ENCODE measurements around the gene SAMD11. TPM values are rescaled to one million over a fixed set of nuclear protein-coding genes. Genes with fewer than 3 reads are reported as not detected.
A peak's percentile ranks its signal among the peaks of the same experiment; 100 is the strongest.

The SAMD11 gene
- total and polyA plus RNA-seq, 2 of the 13 experiments (the other 11 are each of a cell fraction or from before 2014, with no cell fraction given): 0.11 TPM; not detected in 1

DNA sequence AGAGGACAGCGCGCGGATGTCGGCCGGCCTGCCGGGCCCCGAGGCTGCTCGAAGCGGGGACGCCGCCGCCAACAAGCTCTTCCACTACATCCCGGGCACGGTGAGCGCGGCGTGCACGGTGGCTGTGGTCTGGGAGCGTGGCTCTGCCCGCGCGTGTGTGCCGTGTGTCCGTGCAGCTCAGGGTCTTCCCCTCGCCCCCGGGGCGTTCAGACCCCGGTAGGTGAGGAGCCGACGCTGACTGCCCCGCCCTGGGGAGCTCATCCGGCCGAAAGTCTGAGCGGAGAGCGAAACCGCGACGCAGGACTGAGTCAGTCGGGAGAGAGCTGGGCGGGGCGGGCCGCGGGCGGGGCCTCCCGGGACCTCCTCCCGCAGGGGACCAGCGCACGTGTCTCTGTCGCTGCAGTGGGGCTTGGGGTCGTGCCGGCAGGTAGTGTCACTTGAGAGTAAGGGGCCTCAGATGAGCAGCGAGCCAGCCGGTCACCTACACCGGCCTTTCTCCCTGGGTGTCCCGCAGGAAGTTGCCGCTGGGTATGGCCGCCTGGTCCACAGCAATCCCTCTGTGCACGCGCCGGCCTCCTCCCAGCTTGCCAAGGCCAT lies 43.1 kb downstream of the SAMD11 start (continued):
- 0 out of 2 replicates have a peak, but pooled peaks have one; percentile 16 for TF ChIP-seq MTA1 (CRISPR knock-in tag; IDR thresholded peaks at IDR 0.05; ENCODE audit: borderline replicate concordance)
- no peak for TF ChIP-seq SRF (IDR thresholded peaks at IDR 0.05; ENCODE audit: low read depth, low read length)
- TF ChIP-seq MIER3 (CRISPR knock-in tag; IDR thresholded peaks at IDR 0.05; ENCODE audit: borderline replicate concordance): 0 out of 2 replicates have a peak, but pooled peaks have one; percentile 16
- no peak for TF ChIP-seq ZKSCAN1 (IDR thresholded peaks at IDR 0.05; ENCODE audit: low read length)
- TF ChIP-seq ZNF253 (CRISPR knock-in tag; IDR thresholded peaks at IDR 0.05; ENCODE audit: borderline replicate concordance): no peak
- no peak for TF ChIP-seq ZNF879 (CRISPR knock-in tag; IDR thresholded peaks at IDR 0.05)
- TF ChIP-seq ZNF7 (CRISPR knock-in tag; IDR thresholded peaks at IDR 0.05): no peak
- TF ChIP-seq HDAC1 (CRISPR knock-in tag; IDR thresholded peaks at IDR 0.05): 0 out of 2 replicates have a peak, but pooled peaks have one; percentile 28
- peak; percentile 70; the same call in 1 of the 2 replicates for TF ChIP-seq CCDC6 (CRISPR knock-in tag; IDR thresholded peaks at IDR 0.05)
- no peak for TF ChIP-seq HNF4A (CRISPR knock-in tag; IDR thresholded peaks at IDR 0.05)
- TF ChIP-seq, protein P1, sequence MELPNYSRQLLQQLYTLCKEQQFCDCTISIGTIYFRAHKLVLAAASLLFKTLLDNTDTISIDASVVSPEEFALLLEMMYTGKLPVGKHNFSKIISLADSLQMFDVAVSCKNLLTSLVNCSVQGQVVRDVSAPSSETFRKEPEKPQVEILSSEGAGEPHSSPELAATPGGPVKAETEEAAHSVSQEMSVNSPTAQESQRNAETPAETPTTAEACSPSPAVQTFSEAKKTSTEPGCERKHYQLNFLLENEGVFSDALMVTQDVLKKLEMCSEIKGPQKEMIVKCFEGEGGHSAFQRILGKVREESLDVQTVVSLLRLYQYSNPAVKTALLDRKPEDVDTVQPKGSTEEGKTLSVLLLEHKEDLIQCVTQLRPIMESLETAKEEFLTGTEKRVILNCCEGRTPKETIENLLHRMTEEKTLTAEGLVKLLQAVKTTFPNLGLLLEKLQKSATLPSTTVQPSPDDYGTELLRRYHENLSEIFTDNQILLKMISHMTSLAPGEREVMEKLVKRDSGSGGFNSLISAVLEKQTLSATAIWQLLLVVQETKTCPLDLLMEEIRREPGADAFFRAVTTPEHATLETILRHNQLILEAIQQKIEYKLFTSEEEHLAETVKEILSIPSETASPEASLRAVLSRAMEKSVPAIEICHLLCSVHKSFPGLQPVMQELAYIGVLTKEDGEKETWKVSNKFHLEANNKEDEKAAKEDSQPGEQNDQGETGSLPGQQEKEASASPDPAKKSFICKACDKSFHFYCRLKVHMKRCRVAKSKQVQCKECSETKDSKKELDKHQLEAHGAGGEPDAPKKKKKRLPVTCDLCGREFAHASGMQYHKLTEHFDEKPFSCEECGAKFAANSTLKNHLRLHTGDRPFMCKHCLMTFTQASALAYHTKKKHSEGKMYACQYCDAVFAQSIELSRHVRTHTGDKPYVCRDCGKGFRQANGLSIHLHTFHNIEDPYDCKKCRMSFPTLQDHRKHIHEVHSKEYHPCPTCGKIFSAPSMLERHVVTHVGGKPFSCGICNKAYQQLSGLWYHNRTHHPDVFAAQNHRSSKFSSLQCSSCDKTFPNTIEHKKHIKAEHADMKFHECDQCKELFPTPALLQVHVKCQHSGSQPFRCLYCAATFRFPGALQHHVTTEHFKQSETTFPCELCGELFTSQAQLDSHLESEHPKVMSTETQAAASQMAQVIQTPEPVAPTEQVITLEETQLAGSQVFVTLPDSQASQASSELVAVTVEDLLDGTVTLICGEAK (IDR thresholded peaks at IDR 0.05): no peak
- TF ChIP-seq, protein P1 (CRISPR knock-in tag; IDR thresholded peaks at IDR 0.05): no peak
- 0 out of 2 replicates have a peak, but pooled peaks have one; percentile 18 for TF ChIP-seq ZSCAN21 (CRISPR knock-in tag; IDR thresholded peaks at IDR 0.05; ENCODE audit: borderline replicate concordance)
- TF ChIP-seq, protein P2, sequence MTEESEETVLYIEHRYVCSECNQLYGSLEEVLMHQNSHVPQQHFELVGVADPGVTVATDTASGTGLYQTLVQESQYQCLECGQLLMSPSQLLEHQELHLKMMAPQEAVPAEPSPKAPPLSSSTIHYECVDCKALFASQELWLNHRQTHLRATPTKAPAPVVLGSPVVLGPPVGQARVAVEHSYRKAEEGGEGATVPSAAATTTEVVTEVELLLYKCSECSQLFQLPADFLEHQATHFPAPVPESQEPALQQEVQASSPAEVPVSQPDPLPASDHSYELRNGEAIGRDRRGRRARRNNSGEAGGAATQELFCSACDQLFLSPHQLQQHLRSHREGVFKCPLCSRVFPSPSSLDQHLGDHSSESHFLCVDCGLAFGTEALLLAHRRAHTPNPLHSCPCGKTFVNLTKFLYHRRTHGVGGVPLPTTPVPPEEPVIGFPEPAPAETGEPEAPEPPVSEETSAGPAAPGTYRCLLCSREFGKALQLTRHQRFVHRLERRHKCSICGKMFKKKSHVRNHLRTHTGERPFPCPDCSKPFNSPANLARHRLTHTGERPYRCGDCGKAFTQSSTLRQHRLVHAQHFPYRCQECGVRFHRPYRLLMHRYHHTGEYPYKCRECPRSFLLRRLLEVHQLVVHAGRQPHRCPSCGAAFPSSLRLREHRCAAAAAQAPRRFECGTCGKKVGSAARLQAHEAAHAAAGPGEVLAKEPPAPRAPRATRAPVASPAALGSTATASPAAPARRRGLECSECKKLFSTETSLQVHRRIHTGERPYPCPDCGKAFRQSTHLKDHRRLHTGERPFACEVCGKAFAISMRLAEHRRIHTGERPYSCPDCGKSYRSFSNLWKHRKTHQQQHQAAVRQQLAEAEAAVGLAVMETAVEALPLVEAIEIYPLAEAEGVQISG (CRISPR knock-in tag; IDR thresholded peaks at IDR 0.05): peak; percentile 37; the same call in 1 of the 2 replicates
- TF ChIP-seq ZNF577 (CRISPR knock-in tag; IDR thresholded peaks at IDR 0.05; ENCODE audit: borderline replicate concordance, low read depth): no peak
- TF ChIP-seq, protein P3, sequence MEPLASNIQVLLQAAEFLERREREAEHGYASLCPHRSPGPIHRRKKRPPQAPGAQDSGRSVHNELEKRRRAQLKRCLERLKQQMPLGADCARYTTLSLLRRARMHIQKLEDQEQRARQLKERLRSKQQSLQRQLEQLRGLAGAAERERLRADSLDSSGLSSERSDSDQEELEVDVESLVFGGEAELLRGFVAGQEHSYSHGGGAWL (CRISPR knock-in tag; IDR thresholded peaks at IDR 0.05): peak; percentile 25; the same call in 1 of the 2 replicates
- no peak for TF ChIP-seq CHD4 (IDR thresholded peaks at IDR 0.05; ENCODE audit: borderline replicate concordance, low read length)
- no peak; the same call in 1 of the 2 replicates for TF ChIP-seq ZNF768 (CRISPR knock-in tag; IDR thresholded peaks at IDR 0.05)
- peak; percentile 68 for TF ChIP-seq HOXA3 (CRISPR knock-in tag; IDR thresholded peaks at IDR 0.05)

All from HepG2 (cell line).